ENCODE measurements around the gene ATG7. TPM values are rescaled to one million over a fixed set of nuclear protein-coding genes. Genes with fewer than 3 reads are reported as not detected.

ATG7 gene
- total RNA-seq, 1 experiment from 2014 or later = 29.3 TPM

DNA sequence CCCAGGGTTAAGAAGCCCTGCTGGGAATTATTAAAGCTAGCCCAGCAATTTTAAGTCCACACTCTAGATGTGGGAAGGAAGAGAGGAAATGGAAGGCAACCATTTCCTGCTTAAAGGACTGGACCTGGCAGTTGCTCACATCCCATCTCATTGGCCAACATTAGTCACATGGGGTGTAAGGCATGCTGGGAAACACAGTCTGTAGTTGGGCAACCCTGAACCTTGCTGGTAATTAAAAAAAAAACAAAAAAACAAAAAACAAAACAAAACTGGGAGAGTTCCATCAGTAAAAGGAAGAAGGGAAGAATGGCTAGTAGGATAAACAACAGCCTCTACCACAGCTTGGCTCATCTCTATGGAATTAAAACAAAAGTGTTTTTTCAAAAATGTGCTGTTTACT lies 235.5 kb downstream of the ATG7 start:
- TF ChIP-seq, protein P1, sequence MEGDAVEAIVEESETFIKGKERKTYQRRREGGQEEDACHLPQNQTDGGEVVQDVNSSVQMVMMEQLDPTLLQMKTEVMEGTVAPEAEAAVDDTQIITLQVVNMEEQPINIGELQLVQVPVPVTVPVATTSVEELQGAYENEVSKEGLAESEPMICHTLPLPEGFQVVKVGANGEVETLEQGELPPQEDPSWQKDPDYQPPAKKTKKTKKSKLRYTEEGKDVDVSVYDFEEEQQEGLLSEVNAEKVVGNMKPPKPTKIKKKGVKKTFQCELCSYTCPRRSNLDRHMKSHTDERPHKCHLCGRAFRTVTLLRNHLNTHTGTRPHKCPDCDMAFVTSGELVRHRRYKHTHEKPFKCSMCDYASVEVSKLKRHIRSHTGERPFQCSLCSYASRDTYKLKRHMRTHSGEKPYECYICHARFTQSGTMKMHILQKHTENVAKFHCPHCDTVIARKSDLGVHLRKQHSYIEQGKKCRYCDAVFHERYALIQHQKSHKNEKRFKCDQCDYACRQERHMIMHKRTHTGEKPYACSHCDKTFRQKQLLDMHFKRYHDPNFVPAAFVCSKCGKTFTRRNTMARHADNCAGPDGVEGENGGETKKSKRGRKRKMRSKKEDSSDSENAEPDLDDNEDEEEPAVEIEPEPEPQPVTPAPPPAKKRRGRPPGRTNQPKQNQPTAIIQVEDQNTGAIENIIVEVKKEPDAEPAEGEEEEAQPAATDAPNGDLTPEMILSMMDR (IDR thresholded peaks at IDR 0.05 in 2 of 3, conservative IDR thresholded peaks at IDR 0.05 in 1 of 3; ENCODE audit: borderline replicate concordance in 1 of 3, insufficient read depth in 1 of 3, low read depth in 2 of 3, low read length in 2 of 3) = no peak
- TF ChIP-seq SIN3A (IDR thresholded peaks at IDR 0.05; ENCODE audit: low read depth) (no peak), EZH2phosphoT487 (IDR thresholded peaks at IDR 0.05; ENCODE audit: borderline replicate concordance) (no peak), POLR2A (IDR thresholded peaks at IDR 0.05; ENCODE audit: borderline replicate concordance, extremely low read depth, insufficient read depth, insufficient read length) (no peak), ELF1 (IDR thresholded peaks at IDR 0.05; ENCODE audit: borderline replicate concordance, low read depth) (no peak), EZH2 (IDR thresholded peaks at IDR 0.05) (no peak), SP1 (IDR thresholded peaks at IDR 0.05; ENCODE audit: low read depth) (no peak), EGR1 (IDR thresholded peaks at IDR 0.05; ENCODE audit: low read depth) (no peak), SRF (IDR thresholded peaks at IDR 0.05; ENCODE audit: low read depth) (no peak), FOSL1 (IDR thresholded peaks at IDR 0.05; ENCODE audit: low read depth) (no peak)
- TF ChIP-seq, protein P2, sequence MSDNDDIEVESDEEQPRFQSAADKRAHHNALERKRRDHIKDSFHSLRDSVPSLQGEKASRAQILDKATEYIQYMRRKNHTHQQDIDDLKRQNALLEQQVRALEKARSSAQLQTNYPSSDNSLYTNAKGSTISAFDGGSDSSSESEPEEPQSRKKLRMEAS (IDR thresholded peaks at IDR 0.05) = no peak
- TF ChIP-seq, protein P3, sequence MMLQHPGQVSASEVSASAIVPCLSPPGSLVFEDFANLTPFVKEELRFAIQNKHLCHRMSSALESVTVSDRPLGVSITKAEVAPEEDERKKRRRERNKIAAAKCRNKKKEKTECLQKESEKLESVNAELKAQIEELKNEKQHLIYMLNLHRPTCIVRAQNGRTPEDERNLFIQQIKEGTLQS (IDR thresholded peaks at IDR 0.05) = no peak
- no peak overlapping the region for H3K9ac ChIP-seq (ENCODE audit: low read length)
- no peaks in the 10 kb centered on the region for H3K36me3 ChIP-seq (ENCODE audit: control insufficient read depth in 1 of 2, insufficient read depth in 2 of 2, low read length in 2 of 2)
- H3K9me3 ChIP-seq (ENCODE audit: control insufficient read depth in 1 of 2, insufficient read depth in 1 of 2, low read depth in 1 of 2, low read length in 2 of 2) = no peaks in the 10 kb centered on the region
- ChIA-PET RAD21 (ENCODE audit: low non-redundant PET in 1 of 2, low total read pairs in 2 of 2, uncharacterized antibody in 2 of 2, unreplicated experiment in 2 of 2) (no interaction called here), POLR2A (no interaction called here), CTCF (no interaction called here)
- H2AFZ ChIP-seq (ENCODE audit: low read depth, low read length, poor library complexity, severe bottlenecking) = no peak overlapping the region
- no peak for DNase-seq (ENCODE audit: low read depth, low spot score)
- no peak overlapping the region for H3K4me3 ChIP-seq (replicated peaks in 1 of 2; ENCODE audit: low read depth in 1 of 2, low read length in 2 of 2)
- H3K79me2 ChIP-seq (ENCODE audit: insufficient read depth, low read length) = no peaks in the 10 kb centered on the region
- no peak overlapping the region for H3K4me2 ChIP-seq (ENCODE audit: low read length)
- no peak for ATAC-seq
- peaks cover 20% of the 10 kb centered on the region in 2 experiments for H3K4me1 ChIP-seq (ENCODE audit: control insufficient read depth in 1 of 2, insufficient read depth in 2 of 2, low read length in 2 of 2)
- H4K20me1 ChIP-seq (ENCODE audit: insufficient read depth) = no peaks in the 10 kb centered on the region
- no peak overlapping the region for H3K27ac ChIP-seq (ENCODE audit: low read depth, low read length)
- intact Hi-C loops (cut with micrococcal nuclease) = no loop called here
- no peaks in the 10 kb centered on the region for H3K9me2 ChIP-seq (ENCODE audit: insufficient read depth)
- BruUV-seq (replicated peaks) = no TSS peak
- H3K27me3 ChIP-seq (ENCODE audit: insufficient read depth, low read length) = no peaks in the 10 kb centered on the region

Measured in HCT116 (cell line).